ENCODE data around the gene POMP.
A peak's percentile ranks its signal among the peaks of the same experiment; 100 is the strongest.
"Not testable (repeated sequence)": the region's sequence is repeated elsewhere in the genome, so short reads cannot be mapped to it uniquely, and the experiment has no call there.

Gene POMP

DNA sequence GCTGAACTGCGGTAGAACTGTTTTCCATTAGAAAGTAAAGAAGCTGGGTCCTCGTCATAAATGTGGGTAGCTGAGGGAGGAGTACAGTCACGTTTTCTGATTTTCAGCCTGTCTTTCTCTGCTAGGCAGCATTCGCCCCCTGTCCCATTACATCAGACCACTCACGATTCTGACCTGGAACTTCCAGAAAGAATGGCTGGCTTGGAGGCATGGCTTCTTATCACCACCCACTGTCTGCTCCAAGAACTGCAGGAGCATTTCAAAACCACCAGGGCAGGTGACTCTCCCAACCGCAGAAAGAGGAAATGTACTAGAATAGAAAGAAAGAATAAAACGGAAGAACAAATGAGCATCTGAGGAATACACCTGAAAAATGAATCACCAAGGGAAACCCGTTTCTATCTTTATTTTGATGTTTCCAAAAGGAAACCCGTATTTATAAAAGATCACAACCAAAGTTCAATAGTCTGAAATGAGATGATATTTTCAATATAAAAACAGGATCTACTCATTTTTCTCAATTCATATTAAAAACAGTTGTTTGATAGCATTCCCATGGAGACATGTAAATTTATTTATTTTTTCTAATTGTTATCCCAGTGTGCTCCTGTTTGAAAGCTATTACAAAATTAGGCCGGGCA is 22.1 kb upstream of the POMP start:
- peak in 1 of 2 donors; percentile 47 for DNase-seq (ENCODE audit: extremely low read depth in 1 of 2, low read depth in 1 of 2)

DNA sequence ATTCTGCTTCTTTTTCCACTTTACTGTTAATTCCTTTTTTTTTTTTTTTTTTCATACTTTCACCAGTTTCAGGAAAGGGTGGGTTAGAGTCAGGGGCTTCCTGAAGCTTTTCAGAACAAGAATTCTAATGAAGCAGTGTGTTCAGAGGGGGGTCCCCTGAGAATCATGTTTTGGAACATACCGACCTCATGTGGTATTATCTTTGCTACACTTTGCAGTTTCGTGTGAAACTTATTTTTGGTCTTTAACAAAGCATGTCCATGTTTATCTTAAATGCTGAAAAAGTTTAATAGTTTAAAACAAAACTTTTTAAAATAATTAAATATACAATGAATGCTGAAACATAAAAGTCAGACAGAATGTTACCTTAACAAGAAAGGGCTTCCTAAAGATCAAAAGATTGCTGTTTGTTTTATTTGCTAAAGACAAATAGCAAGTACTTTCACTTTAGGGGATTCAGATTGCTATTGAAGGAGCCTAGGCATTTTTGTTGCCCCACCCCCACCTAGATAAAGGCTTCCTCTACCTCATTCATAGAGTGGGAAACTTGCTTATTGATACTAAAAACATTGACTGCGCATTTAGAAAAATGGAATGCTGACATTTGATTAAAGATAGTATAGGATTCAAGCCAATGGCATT is 21.1 kb upstream of the POMP start:
- DNase-seq (ENCODE audit: extremely low read depth in 1 of 2, low read depth in 1 of 2) = no peak

DNA sequence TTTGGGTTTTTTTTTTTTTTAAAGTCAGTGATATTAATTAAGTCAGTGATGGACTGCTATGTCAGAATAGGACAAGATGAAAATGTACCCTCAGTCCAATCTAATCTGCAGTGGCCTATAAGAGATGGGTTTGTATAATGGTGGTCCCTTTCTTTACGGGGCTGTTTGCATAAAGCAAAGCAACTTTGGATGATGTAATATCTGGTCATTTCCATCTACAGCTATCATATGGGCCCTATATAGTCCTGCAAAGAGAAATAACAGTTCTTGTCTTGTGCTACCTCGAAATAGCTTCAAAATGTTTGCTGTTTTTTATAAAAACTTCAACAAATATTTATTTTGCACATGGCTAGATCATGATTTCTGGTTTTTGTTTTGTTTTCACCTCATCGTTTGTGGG is 20.2 kb upstream of the POMP start:
- DNase-seq (ENCODE audit: extremely low read depth in 1 of 2, low read depth in 1 of 2) = no peak

DNA sequence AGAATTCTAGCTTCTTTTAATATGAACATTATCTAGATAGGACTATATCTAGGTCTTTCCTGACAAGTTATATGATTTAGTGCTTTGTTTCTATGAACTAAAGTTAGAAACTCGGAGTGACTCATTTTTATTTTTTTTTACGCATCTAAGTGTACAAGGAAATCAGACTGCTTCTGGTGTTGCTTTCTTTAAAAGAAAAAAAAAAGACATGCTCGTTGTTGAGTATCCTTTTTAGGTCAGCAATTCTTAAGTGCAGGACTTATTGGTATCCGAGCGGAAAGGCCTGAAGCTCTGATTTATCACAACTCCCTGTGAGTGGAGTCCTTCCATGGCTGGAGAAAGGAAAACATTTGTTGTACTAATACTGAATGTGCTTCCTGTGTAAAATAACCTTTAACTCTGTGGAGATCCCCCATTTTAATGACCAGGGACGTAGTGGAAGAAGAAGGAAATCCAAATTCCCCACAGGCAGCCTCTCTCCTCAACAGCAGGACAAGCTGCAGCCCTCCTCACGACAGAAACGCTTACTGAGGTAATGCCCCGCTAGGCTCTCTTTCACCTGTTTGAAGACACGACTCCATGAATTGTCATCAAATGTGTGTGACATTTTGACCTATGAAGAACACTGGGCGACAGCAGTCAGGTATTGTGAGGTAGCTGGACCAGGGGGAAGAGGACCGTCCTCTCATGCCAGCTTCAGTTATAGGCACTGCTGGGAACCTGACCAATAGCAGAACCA is 17.9 kb upstream of the POMP start:
- DNase-seq (ENCODE audit: extremely low read depth in 1 of 2, low read depth in 1 of 2) = no peak

DNA sequence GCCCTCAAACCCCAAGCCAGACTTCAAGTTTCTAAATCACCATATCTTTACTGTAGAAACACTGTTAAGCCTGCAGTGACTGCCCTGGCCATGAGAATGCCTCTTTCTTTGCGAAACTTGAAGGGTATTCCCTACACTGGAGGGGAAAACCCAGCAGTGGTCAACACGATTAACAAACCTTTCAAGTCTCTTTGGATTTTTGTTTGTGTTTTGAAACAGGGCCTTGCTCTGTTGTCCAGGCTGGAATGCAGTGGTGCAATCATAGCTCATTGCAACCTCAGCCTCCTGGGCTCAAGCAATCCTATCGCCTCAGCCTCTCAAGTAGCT is 17.4 kb upstream of the POMP start:
- no peak for DNase-seq (ENCODE audit: extremely low read depth in 1 of 2, low read depth in 1 of 2)

DNA sequence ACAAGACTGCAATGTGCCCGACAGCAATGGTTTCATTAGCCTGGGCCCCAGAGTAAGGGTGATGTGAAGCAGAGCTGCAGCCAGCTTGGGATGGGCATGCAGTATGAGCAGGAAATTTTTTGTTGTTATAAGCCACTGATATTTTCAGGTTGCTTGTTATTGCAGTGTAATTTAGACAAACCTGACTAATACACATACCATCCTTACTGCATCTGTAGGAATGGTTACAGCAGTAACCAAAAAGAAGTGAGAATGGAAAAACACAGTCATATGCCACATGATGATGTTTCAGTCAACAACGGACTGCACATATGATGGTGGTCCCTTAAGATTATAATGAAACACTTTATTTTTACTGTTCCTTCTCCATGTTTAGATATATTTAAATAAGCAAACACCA is 8.6 kb upstream of the POMP start:
- no peak for DNase-seq (ENCODE audit: extremely low read depth in 1 of 2, low read depth in 1 of 2)

DNA sequence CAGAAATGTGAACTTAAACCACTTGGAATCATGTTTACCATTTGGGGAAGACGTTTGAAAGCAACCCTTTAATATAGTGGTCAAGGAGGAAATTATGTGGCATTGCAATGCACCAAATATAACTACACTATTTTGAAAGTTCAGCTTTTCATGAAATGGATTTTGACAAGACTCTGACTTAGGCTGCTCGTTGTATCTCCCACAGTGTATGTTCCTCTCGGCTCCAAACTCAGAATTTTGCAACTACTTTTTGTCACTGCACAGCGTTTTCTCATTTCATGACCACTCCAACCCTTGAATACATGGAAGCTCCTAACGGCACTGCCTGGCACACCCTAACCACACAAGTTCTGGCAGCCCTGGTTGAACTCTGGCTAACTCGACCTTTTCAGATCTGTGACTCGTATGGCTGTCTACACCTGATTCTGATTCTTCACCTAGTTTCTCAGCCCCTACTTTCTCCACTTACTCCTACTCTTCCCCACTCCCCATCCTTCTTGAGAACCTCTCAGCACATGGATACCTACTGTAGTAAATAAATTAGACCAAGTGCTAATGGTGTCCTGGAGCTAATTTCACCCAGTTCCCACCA is 7.0 kb upstream of the POMP start:
- no peak for DNase-seq (ENCODE audit: extremely low read depth in 1 of 2, low read depth in 1 of 2)

DNA sequence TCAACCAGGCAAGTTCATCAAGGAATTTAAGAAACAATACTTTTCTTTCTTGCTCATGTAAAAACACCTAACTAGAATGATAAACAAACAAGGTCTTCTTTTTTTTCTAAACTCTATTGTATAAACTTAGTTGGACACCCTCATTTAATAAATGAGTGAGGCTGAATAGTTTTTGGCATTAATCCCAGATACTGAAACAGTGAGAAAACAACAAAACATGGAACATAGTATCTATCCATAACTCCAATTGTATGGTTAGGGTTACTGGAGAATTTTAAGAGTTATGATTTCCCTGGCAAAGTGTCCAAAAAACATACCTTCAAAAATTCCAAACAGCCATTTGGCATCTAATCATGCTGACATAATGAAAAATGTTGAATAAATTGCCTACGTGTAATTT is 5.8 kb upstream of the POMP start:
- DNase-seq (ENCODE audit: extremely low read depth in 1 of 2, low read depth in 1 of 2) = no peak

DNA sequence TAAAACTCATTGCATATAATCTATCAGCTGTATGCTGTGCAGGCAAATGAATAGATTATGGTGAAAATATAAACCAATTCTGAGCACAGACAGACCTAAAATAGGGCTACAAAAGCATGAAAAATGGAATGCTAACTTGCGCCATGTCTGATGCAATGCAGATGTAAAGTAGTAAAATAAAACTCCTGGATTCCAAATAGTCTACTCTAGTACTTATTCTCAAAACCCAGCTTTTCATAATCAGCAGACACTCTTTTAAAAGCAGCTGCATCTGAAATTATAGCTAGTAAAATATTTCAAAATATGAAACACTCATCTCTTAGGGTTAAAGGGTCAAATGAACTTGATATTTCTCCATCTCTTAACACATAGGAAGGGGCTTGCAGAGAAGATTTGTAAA is 4.7 kb upstream of the POMP start:
- no peak for DNase-seq (ENCODE audit: extremely low read depth in 1 of 2, low read depth in 1 of 2)

DNA sequence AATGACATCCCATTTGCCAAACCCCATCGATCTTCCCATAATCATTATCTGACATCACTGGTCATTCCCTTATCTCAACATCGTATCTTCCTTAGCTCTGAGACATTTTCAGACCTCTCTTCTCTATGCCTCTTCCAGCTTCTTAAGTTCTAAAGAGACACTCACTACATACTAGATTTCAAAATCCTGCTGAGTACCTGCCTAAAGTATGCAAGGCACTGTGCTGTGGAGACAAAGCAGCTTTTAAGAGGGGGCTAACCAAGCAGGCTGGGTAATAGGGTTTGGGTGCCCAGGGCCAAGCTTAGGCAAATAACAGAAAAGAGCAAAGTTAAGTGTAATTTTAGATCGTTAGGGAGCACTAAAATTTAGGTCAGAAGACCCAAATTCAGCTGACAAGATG is 3.4 kb upstream of the POMP start:
- no peak for DNase-seq (ENCODE audit: extremely low read depth in 1 of 2, low read depth in 1 of 2)

DNA sequence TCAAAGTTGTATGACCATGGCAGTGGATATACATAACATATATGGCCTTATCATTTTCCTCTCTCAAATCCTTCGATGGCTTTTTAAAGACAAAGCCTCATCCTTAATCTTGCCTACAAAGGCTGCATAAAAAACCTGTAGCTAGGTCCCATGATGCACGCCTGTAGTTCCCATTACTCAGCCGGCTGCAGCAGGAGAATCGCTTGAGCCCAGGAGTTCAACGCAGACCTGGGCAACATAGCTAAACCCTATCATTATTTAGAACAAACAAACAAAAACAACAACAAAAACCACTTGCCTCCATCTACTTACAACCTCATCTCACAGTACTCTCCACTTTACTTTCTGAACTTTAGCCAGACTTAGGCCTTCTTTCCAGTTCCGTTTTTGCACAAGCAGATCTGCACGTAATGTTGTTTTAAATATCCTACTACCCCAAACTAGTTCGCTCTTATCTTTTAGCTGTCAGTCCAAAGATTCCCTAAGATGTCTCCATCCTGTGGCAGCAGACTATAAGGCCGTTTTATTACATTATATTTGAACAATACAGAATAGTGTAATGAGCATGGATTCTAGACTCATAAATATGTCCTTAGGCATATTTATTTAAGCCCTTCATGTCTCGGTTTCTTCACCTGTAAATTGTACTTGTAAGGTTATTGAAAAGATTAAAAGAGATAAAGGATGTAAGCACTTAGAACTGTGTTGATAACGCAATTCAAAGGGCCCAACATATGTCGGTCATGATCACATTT is 969 bp upstream of the POMP start:
- no peak for DNase-seq (ENCODE audit: extremely low read depth in 1 of 2, low read depth in 1 of 2)

DNA sequence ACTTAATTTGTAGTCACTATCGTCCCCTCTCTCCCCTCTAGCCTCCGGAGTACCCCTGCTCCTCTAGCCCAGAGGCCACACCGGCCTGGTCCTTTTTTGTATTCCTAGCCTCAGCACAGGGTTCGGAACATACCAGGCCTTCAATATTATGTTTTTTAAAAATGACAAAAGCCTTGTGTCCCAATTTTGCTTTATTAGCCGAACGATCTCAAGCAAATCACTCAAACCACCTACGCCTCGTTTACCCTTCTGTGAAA is 463 bp upstream of the POMP start:
- DNase-seq (ENCODE audit: extremely low read depth in 1 of 2, low read depth in 1 of 2) = no peak

DNA sequence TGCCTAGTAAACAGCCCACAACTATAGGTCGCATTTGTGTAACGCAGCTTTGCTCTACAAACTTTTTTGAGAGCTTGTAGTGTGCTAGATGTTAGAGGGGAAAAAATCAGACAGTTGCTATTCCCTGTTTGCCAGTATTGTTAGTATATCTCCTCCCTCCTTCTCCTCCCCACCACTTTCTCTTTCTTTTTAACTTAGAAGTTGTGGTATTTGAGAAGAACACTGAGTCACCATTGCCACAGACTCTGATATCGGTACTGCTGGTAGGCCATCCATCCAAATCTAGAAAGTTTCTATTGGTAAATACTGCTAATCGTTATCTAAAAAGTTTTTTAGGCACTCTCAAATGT is 666 bp downstream of the POMP start:
- DNase-seq (ENCODE audit: extremely low read depth in 1 of 2, low read depth in 1 of 2) = no peak

DNA sequence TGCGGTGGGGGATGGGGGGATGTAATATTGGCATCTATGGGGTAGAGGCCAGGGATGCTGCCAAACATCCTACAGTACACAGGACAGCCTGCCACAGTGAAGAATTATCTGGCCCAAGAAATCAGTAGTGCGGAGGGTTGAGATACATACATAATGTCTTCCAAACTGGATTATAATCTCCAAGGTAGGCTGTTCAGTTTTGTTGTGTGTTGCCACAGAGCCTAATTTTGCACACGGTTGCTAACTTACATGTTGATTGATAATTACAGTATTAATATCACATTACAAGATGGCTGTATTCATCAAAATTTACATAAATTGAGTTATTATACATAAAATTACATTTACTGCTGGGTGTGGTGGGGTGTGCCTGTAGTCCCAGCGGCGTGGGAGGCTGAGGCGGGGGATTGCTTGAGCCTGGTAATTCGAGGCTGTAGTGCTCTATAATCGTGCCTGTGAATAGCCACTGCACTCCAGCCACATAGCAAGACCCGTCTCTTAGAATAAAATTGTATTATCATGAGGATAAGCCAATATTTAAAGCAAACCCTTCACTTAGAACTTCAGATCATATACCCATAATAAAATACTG is 8.1 kb downstream of the POMP start:
- no peak for DNase-seq (ENCODE audit: extremely low read depth in 1 of 2, low read depth in 1 of 2)

DNA sequence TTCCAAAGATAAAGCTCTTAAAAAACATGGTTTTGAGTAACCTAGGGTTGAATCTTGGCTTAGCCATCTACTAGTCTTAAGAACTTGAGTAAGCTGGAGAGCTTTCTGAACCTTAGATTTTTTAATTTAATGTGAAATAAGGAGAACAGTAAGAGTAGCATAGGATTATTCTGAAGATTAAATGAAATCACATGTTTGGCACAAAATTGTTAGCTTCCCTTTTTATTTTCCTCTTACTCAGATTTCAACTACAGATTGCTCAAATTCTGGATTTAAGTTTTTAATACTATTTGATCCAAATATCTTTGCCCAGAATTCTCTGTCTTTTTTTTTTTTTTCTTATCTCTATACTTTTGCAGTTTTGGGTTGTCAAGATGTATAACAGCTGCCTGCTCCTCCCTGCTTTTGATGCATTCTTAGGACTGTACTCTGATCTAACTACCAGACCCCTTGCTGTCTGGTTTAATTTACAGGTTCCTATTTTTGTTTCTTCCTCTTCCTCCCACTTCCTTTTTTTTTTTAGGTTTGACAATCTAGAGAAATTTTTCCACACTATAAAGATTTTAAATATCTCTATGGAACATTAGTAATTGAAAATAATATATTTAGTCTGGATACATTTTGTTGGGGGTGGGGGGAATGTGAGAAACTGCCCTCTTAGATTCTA is 12.3 kb downstream of the POMP start:
- DNase-seq (ENCODE audit: extremely low read depth in 1 of 2, low read depth in 1 of 2) = no peak

DNA sequence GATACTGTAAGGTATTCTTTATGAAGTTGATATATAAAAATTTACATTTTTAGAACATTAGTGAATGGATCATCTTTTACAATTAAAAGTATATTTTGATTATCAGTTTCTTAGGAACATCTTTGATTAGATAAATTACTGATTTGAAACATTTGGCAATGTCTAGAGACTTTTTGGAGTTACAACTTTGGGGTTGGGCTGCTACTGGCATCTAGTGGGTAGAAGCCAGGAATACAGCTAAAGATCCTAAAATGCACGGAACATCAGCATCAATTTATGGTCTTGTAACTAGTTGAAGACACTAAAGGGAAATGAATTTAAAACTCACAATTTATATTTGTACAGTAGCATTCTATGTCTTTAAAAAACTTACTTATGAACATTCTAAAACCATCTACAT is 19.9 kb downstream of the POMP start:
- no peak for DNase-seq (ENCODE audit: extremely low read depth in 1 of 2, low read depth in 1 of 2)

DNA sequence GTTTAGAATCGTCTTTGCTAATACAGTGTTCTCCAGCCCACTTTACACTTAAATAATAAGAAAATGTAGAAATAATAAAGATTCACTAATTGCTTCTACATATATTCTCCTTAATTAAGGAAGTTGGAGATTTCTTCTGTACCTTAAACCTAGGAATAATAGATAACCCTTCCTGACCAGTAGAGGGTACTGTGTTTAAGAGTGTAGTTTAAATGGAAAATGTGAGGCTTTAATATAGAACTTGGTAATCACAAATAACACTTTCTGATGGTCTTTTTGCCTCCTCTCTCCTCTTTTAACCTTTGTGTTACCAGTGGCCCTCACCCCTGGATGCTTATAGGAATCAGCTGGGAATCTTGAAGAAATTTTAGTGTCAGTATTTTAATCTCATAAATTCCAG is 20.7 kb downstream of the POMP start:
- DNase-seq (ENCODE audit: extremely low read depth in 1 of 2, low read depth in 1 of 2) = no peak

DNA sequence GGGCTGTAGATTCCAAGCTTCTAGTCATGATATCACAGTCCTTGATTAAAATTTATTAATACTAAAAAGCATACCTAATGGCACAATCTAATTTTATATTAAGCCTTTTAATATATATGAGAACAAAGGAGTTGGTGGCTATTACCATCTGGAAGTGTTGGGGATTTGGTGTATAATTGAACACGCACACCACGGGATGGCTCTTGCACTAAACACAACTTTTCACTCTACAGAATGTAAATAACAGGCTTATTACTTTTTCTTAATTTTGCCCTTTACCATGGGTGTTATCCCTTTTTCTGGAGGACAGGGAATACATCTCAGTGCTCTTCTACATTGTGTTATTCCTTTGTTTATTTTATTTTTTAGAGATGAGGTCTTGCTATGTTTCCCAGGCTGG is 21.6 kb downstream of the POMP start:
- DNase-seq (ENCODE audit: extremely low read depth in 1 of 2, low read depth in 1 of 2) = no peak

DNA sequence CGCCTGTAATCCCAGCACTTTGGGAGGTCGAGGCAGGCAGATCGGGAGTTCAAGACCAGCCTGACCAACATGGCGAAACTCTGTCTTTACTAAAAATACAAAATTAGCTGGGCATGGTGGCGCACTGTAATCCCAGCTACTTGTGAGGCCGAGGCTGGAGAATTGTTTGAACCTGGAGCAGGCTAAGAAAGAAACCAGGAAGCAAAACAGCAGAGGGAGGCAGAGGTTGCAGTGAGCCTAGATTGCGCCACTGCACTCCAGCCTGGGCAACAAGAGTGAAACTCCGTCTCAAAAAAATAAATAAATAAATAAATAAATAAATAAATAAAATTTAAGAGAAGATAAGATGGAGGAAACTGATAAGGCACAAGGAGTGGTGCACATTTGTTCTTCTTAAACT is 24.2 kb downstream of the POMP start:
- not testable (repeated sequence) for DNase-seq (ENCODE audit: extremely low read depth in 1 of 2, low read depth in 1 of 2)

DNA sequence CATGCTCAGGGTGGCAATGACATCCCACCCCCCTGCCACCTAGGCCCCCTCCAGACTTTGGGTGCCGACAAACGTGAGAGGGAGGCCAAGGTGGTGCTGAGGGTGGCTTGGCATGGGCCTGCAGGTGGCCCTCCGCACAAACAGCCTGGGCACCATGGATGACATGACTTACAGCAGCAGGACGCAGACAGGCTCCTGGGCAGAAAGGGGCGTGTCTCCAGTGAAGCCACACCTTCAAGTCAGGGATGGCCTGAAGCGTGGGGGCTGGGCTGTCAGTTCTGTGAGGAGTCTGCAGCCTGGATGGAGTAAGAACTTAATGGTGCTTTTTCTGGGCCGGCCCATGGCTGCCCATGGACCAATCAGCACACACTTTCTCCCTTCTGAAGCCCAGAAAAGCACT is 25.3 kb downstream of the POMP start:
- no peak for DNase-seq (ENCODE audit: extremely low read depth in 1 of 2, low read depth in 1 of 2)

DNA sequence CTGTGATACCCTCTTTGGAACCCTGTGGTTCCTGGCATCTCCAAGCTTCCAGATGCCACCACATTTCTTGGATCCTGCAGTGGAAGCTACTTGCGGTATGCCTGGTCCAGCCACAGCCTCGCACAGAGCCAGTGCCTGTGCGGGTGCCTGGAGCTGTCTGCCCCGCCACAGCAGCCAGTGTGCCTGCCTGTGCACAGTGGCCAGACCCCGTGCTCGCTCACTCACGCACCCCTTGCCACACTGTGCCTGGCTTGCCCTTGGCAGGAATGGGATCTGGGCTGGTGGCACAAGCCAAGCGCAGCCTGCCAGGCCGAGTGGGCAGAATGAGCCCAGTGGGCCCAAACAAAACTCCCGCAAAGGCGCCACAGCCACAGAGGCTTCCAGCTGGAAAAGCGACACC is 26.2 kb downstream of the POMP start:
- no peak for DNase-seq (ENCODE audit: extremely low read depth in 1 of 2, low read depth in 1 of 2)
